Adrenal gland (tissue), 12 donors: ENCODE measurements around the gene SLC24A4. TPM values are rescaled to one million over a fixed set of nuclear protein-coding genes. Genes with fewer than 3 reads are reported as not detected.

ENCODE experiments used
- DNase-seq, 7 donors: peaks; one replicate each; pipeline ENCODE4 v3.0.0-alpha.2; 2019 to 2020
- H3K27ac ChIP-seq, 5 donors: fragments of 200-600 bp; sonication (generic) in 4 of 5; 1 replicate in 3 of 5; 2 replicates in 2 of 5; pipeline versions ENCODE4 v1.5.1 to v1.8.0; 2016 to 2020; ENCODE audit warnings: mild to moderate bottlenecking in 1 of 5
- H3K27me3 ChIP-seq: fragments of 200-600 bp; 2 replicates; pipeline ENCODE4 v1.8.0; 2021
- H3K36me3 ChIP-seq, 2 donors: fragments of 200-600 bp; replicated peaks in 1 of 2; 1 replicate in 1 of 2; 2 replicates in 1 of 2; pipeline versions ENCODE4 v1.5.1 to v1.8.0; 2018 to 2022
- H3K4me1 ChIP-seq, 2 donors: fragments of 200-600 bp; replicated peaks in 1 of 2; 1 replicate in 1 of 2; 2 replicates in 1 of 2; pipeline versions ENCODE4 v1.5.1 to v1.8.0; 2018 to 2021
- H3K4me3 ChIP-seq, 4 donors: fragments of 200-600 bp; sonication (generic) in 3 of 4; one replicate each; pipeline ENCODE4 v1.5.1; 2016 to 2018
- H3K9me3 ChIP-seq, 3 donors: fragments of 200-600 bp; sonication (generic) in 1 of 3; replicated peaks in 1 of 3; 1 replicate in 2 of 3; 2 replicates in 1 of 3; pipeline versions ENCODE4 v1.5.1 to v1.8.0; 2016 to 2021
- POLR2A ChIP-seq, 2 donors: fragments of 450-650 bp; IDR thresholded peaks; one replicate each; pipeline ENCODE4 v1.6.1; 2017; ENCODE audit warnings: antibody characterized with exemption in 2 of 2, mild to moderate bottlenecking in 2 of 2, moderate library complexity in 1 of 2
- WGBS, 4 donors: extraction: QIAGEN DNeasy Blood & Tissue Kit in 2 of 4; methylation state at CpG; one replicate each; pipeline versions ENCODE4 v1.1.5 to v1.1.7; 2013 to 2017; 5-methylcytosine and 5-hydroxymethylcytosine counted together
- intact Hi-C, 2 donors: fragments of 100-400 bp; cut with DNase I; formaldehyde crosslinking; loops; one replicate each; pipeline versions ENCODE4 v1.14.1 to v1.15.0; 2022 to 2023
- polyA plus RNA-seq, 3 donors: library from polyadenylated mRNA; stranded (reverse); fragments of 200-250 nt in 2 of 3; fragments of 350-450 nt in 1 of 3; fragmentation: Illumina TruSeq in 1 of 3; extraction: RNeasy Lipid Tissue Mini Kit (QIAGEN cat#74804) in 1 of 3; gene quantifications; one replicate each; pipeline ENCODE4 v1.2.3, GENCODE V29; 2013 to 2014
- total RNA-seq, 9 donors: library from RNA; depleted of rRNA in 4 of 9; stranded (reverse); fragments of >200 nt in 4 of 9; fragments of 120-200 nt in 1 of 9; fragmentation: NEBNext Ultra II Directional in 1 of 9; extraction: Animal tissue kit (Norgen Biotek cat#: 25700) in 1 of 9; gene quantifications; one replicate each; pipeline versions ENCODE4 v1.1.0 to v1.2.4, GENCODE V29; 2013 to 2023
- TF ChIP-seq, protein P1 (sequence below), 6 experiments: fragments of 450-650 bp in 4 of 6; fragments of 200-600 bp in 2 of 6; sonication (generic) in 1 of 6; IDR thresholded peaks; 1 replicate in 5 of 6; 2 replicates in 1 of 6; pipeline versions ENCODE4 v1.5.1 to v1.8.0; 2016 to 2021; ENCODE audit warnings: antibody characterized with exemption in 6 of 6, mild to moderate bottlenecking in 2 of 6, moderate library complexity in 1 of 6
- donor health status: healthy with polysubstance abuse.
- donor health status: Bipolar disorder and iron deficiency.
- donor health status: DM: yes; HTN: yes; CAD: no.
- donor health status: DM: no; HTN: no; CAD: no.
- donor health status: DM: no; HTN: no; CAD: no.
- donor health status: DM: yes; HTN: yes; CAD: no.

The SLC24A4 gene
- total and polyA plus RNA-seq, 12 donors: 0.09 to 1.9 (median 0.52) TPM

DNA sequence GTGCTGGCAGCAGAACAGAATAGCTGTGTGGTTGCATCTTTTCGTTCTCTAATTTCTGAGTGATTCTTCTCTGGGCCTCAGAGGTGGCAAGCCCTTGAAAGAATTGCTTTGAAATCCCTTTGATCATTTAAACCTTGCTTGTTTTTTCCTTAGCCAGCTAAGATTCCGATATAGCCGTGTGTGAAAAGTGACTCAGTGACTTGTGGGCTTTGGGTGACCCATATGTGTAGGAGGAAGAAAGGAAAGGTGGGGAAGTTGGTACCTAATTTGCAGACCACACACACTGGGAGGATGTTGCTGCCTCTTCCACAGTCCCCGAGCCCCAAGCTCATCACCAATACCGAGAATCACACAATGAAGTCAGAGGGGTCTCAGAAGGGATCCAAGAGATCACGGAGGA, 18.8 kb downstream of the SLC24A4 start:
- Histone ChIP-seq H3K4me3 (no peak overlapping the region), H3K27ac (no peak overlapping the region), H3K36me3 (no peaks in the 10 kb centered on the region), H3K4me1 (no peaks in the 10 kb centered on the region), H3K27me3 (peaks cover 2% of the 10 kb centered on the region), H3K9me3 (no peaks in the 10 kb centered on the region)
- no peak for TF ChIP-seq POLR2A (IDR thresholded peaks at IDR 0.05)
- TF ChIP-seq, protein P1, sequence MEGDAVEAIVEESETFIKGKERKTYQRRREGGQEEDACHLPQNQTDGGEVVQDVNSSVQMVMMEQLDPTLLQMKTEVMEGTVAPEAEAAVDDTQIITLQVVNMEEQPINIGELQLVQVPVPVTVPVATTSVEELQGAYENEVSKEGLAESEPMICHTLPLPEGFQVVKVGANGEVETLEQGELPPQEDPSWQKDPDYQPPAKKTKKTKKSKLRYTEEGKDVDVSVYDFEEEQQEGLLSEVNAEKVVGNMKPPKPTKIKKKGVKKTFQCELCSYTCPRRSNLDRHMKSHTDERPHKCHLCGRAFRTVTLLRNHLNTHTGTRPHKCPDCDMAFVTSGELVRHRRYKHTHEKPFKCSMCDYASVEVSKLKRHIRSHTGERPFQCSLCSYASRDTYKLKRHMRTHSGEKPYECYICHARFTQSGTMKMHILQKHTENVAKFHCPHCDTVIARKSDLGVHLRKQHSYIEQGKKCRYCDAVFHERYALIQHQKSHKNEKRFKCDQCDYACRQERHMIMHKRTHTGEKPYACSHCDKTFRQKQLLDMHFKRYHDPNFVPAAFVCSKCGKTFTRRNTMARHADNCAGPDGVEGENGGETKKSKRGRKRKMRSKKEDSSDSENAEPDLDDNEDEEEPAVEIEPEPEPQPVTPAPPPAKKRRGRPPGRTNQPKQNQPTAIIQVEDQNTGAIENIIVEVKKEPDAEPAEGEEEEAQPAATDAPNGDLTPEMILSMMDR (IDR thresholded peaks at IDR 0.05): no peak
- WGBS, 4 donors: 77 to 89% (median 84%) methylated on average over 6 of the region's 6 CpGs
- DNase-seq: no peak
- intact Hi-C loops: no loop called here

- DNase-seq: no peak
- no peaks in the 10 kb centered on the region for H3K36me3 ChIP-seq
- H3K4me1 ChIP-seq: no peaks in the 10 kb centered on the region
- H3K27ac ChIP-seq: no peak overlapping the region
- H3K4me3 ChIP-seq: no peak overlapping the region
- WGBS, 4 donors: 62 to 82% (median 73%) methylated on average over 5 of the region's 5 CpGs
- no peaks in the 10 kb centered on the region for H3K9me3 ChIP-seq
- H3K27me3 ChIP-seq: no peaks in the 10 kb centered on the region
- TF ChIP-seq, protein P1 (IDR thresholded peaks at IDR 0.05): no peak
- TF ChIP-seq POLR2A (IDR thresholded peaks at IDR 0.05): no peak
- intact Hi-C loops: no loop called here
Measured at GRCh38 chr14:92348154-92348553, 25.2 kb downstream of the SLC24A4 start.

DNA sequence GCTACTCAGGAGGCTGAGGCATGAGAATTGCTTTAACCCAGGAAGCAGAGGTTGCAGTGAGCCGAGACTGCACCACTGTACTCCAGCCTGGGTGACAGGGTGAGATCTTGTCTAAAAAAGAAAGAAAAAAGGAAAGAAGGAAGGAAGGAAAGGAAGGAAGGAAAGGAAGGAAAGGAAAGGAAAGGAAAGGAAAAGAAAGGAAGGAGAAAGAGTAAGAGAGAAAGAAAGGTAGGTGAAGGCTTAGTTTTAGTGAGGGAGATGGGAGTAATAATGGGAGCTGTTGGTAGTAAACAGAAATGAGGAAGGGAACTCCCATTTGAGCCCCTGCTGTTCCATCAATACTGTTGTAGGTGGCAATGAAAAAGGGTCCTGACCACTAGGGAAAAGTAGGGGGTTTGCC, 28.8 kb downstream of the SLC24A4 start:
- Histone ChIP-seq H3K27ac (no peak overlapping the region), H3K27me3 (no peaks in the 10 kb centered on the region), H3K36me3 (no peaks in the 10 kb centered on the region), H3K4me1 (no peaks in the 10 kb centered on the region), H3K9me3 (no peaks in the 10 kb centered on the region), H3K4me3 (no peak overlapping the region)
- TF ChIP-seq, protein P1 (IDR thresholded peaks at IDR 0.05): no peak
- TF ChIP-seq POLR2A (IDR thresholded peaks at IDR 0.05): no peak
- DNase-seq: no peak
- 76 to 100% (median 81%) methylated on average over 1 of the region's 1 CpG for WGBS, 4 donors
- intact Hi-C loops: no loop called here

DNA sequence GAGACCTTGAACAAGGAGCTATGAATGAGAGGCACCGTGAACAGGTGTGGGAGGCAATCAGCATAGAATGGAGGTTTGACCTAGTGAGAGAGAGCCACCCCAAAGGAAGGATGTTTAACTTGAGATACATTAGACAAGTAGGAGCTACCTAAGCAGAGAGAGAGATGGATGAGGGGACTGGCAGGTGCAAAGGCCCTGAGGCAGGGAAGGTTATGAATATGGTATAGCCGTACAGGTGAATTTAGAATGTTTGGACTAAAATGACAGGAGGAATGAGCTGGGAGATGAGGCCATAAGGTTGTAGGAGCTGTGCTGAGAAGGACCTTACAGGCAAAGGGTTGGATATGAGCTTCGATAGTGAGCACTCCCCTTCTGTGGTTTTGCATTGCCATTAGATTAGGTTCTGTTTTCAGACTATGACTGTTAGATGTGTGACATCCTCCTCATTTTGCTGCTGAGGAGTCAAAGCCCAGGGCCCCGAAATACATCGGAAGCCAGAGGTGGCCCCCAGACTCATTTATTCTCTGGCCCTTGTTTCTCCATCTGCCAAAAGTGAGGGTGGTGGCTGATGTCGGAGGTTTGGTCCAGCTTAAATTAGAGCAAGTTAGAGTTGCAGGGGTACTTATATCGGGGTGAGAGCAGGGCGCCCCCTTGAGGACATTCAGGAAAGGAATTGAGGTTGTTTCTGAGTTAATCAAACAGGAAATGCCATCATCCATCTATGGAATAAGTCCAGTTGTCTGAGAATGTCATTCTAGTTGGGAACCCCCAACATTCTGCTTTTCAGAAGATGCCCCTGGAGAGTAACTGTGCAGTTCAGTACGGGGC, 29.4 kb downstream of the SLC24A4 start:
- WGBS, 4 donors: 42 to 50% (median 46%) methylated on average over 9 of the region's 9 CpGs
- peak in 2 of 7 donors; percentile 15 to 29 for DNase-seq
- TF ChIP-seq, protein P1 (IDR thresholded peaks at IDR 0.05): peak in 1 of 6 experiments; percentile 43
- no peak for TF ChIP-seq POLR2A (IDR thresholded peaks at IDR 0.05)
- H3K4me3 ChIP-seq: no peak overlapping the region
- no peak overlapping the region for H3K27ac ChIP-seq
- H3K9me3 ChIP-seq: no peaks in the 10 kb centered on the region
- H3K27me3 ChIP-seq: no peaks in the 10 kb centered on the region
- intact Hi-C loops: no loop called here
- H3K4me1 ChIP-seq: no peaks in the 10 kb centered on the region
- H3K36me3 ChIP-seq: no peaks in the 10 kb centered on the region
